H1 (cell line): ENCODE data around the gene MOGAT2. TPM values are rescaled to one million over a fixed set of nuclear protein-coding genes. Genes with fewer than 3 reads are reported as not detected.

Experiments used
- CBX8 ChIP-seq: fragments of 300-800, 300-1000 bp; sonication (generic); IDR thresholded peaks from 2 replicates; pipeline ENCODE4 v1.7.1; 2016; ENCODE audit warnings: low read depth, low read length, borderline replicate concordance
- CHD2 ChIP-seq: IDR thresholded peaks from 2 replicates; pipeline ENCODE4 v1.6.1; 2012; ENCODE audit warnings: low read length, improper control_type of control experiment
- CHD7 ChIP-seq: fragments of 300-600 bp; sonication (generic); IDR thresholded peaks from 2 replicates; pipeline ENCODE4 v1.7.1; 2012; ENCODE audit warnings: low read length, moderate library complexity, mild to moderate bottlenecking, inconsistent platforms; ENCODE audit not compliant: insufficient replicate concordance
- CTCF ChIP-seq, 3 experiments: IDR thresholded peaks; 1 replicate in 2 of 3; 2 replicates in 1 of 3; pipeline versions ENCODE4 v1.5.1 to v1.6.1; 2011; ENCODE audit warnings: low read length in 3 of 3, mild to moderate bottlenecking in 3 of 3, inconsistent platforms in 2 of 3, low read depth in 1 of 3, moderate library complexity in 1 of 3; ENCODE audit not compliant: insufficient read depth in 1 of 3; ENCODE audit errors: control extremely low read depth in 1 of 3
- EP300 ChIP-seq, 2 experiments: IDR thresholded peaks; 1 replicate in 1 of 2; 2 replicates in 1 of 2; pipeline ENCODE4 v1.6.1; 2011 to 2012; ENCODE audit warnings: low read depth in 2 of 2, low read length in 2 of 2, mild to moderate bottlenecking in 2 of 2, borderline replicate concordance in 1 of 2, inconsistent platforms in 1 of 2, moderate library complexity in 1 of 2
- PHF8 ChIP-seq: fragments of 200-600 bp; sonication (generic); conservative IDR thresholded peaks from 2 replicates; pipeline ENCODE4 v1.7.1; 2012; ENCODE audit warnings: low read depth, mild to moderate bottlenecking, inconsistent platforms, low read length, moderate library complexity
- RXRA ChIP-seq: IDR thresholded peaks from 2 replicates; pipeline ENCODE4 v1.6.1; 2011; ENCODE audit warnings: low read depth, mild to moderate bottlenecking, low read length, moderate library complexity; ENCODE audit not compliant: insufficient read depth
- SP2 ChIP-seq: IDR thresholded peaks from 2 replicates; pipeline ENCODE4 v1.6.1; 2012; ENCODE audit warnings: mild to moderate bottlenecking, low read length, inconsistent platforms
- ZNF274 ChIP-seq: IDR thresholded peaks from 2 replicates; pipeline ENCODE4 v1.7.0; 2012; ENCODE audit warnings: low read length, borderline replicate concordance; ENCODE audit errors: extremely low read depth
- polyA plus RNA-seq, 7 experiments: library from polyadenylated mRNA; depleted of rRNA in 3 of 7; stranded (reverse) in 5 of 7; unstranded in 2 of 7; fragments of >200 nt in 5 of 7; fragments of 200-250 nt in 2 of 7; gene quantifications; 1 replicate in 5 of 7; 2 replicates in 1 of 7; 4 replicates in 1 of 7; pipeline versions ENCODE4 v1.2.1 to v1.2.3, GENCODE V29; 2011 to 2013; ENCODE audit warnings: missing spikeins in 2 of 7, mixed read lengths in 2 of 7
- total RNA-seq: library from RNA; stranded (reverse); fragmentation: NEBNext Ultra II Directional; extraction: Animal tissue kit (Norgen Biotek cat#: 25700); gene quantifications from 2 replicates; pipeline ENCODE4 v1.2.1, GENCODE V29; 2021

Gene MOGAT2
- total and polyA plus RNA-seq, 2 of the 8 experiments (the other 6 are each of a cell fraction or from before 2014, with no cell fraction given): not detected

GRCh38 chr11:75691804-75692203 lies 25.8 kb upstream of the MOGAT2 start (continued):
- no peak for TF ChIP-seq CHD7
- no peak for TF ChIP-seq PHF8
- no peak for TF ChIP-seq RXRA
- TF ChIP-seq CTCF (IDR thresholded peaks at IDR 0.05; ENCODE audit: control extremely low read depth in 1 of 3, insufficient read depth in 1 of 3, low read depth in 1 of 3, low read length in 3 of 3): no peak
- no peak for TF ChIP-seq SP2
- TF ChIP-seq CHD2: no peak
- no peak for TF ChIP-seq EP300 (IDR thresholded peaks at IDR 0.05; ENCODE audit: borderline replicate concordance in 1 of 2, low read depth in 2 of 2, low read length in 2 of 2)
- no peak for TF ChIP-seq ZNF274
- TF ChIP-seq CBX8: no peak
